IMR-90 (cell line): Measurements from ENCODE around the gene ACOT4. TPM values are rescaled to one million over a fixed set of nuclear protein-coding genes. Genes with fewer than 3 reads are reported as not detected.
"Not testable (repeated sequence)": the region's sequence is repeated elsewhere in the genome, so short reads cannot be mapped to it uniquely, and the experiment has no call there.

ENCODE experiments used
- ATAC-seq: fragments of 200-7000 bp; cut with Tn5 transposase; 2 replicates; pipeline ENCODE4 v1.9.1; 2020; ENCODE audit warnings: low read depth, mild to moderate bottlenecking, moderate library complexity
- BruUV-seq: library from RNA; stranded (reverse); fragments of 400-500 nt; replicated peaks from 2 replicates; lab custom pipeline; 2021; lab: Mats Ljungman, UMichigan
- CTCF ChIA-PET: fragments of 300-600 bp; formaldehyde crosslinking; extraction: SDS; loops from one replicate; lab custom pipeline; 2021; ENCODE audit warnings: antibody characterized with exemption; lab: Yijun Ruan, JAX
- POLR2A ChIA-PET: fragments of 300-600 bp; sonication (Branson Sonifier 250); formaldehyde crosslinking; loops from one replicate; lab custom pipeline; 2022; ENCODE audit warnings: antibody characterized with exemption; ENCODE audit not compliant: unreplicated experiment; lab: Charles Lee
- DNase-seq: peaks from one replicate; pipeline ENCODE4 v3.0.0; 2013
- H2AFZ ChIP-seq: replicated peaks from 2 replicates; pipeline ENCODE3; 2013; ENCODE audit warnings: low read length, mild to moderate bottlenecking; ENCODE audit not compliant: poor library complexity
- H2AK5ac ChIP-seq: 2 replicates; pipeline ENCODE4 v1.6.1; 2013; ENCODE audit warnings: low read depth, low read length, inconsistent platforms
- H2AK9ac ChIP-seq: replicated peaks from 2 replicates; pipeline ENCODE3; 2013; ENCODE audit warnings: mild to moderate bottlenecking, low read depth, low read length, moderate library complexity; ENCODE audit not compliant: poor library complexity
- H2BK120ac ChIP-seq: 2 replicates; pipeline ENCODE4 v1.6.1; 2013; ENCODE audit warnings: low read depth, low read length, inconsistent platforms
- H2BK15ac ChIP-seq: 3 replicates; pipeline ENCODE4 v1.6.1; 2013; ENCODE audit warnings: low read depth, low read length, inconsistent platforms
- H2BK20ac ChIP-seq: 2 replicates; pipeline ENCODE4 v1.6.1; 2013; ENCODE audit warnings: low read depth, mild to moderate bottlenecking, inconsistent platforms, low read length, moderate library complexity
- H2BK5ac ChIP-seq: 2 replicates; pipeline ENCODE4 v1.6.1; 2013; ENCODE audit warnings: mild to moderate bottlenecking, low read depth, low read length, inconsistent platforms; ENCODE audit not compliant: poor library complexity, severe bottlenecking
- H3K14ac ChIP-seq: replicated peaks from 2 replicates; pipeline ENCODE4 v1.6.1; 2013; ENCODE audit warnings: low read depth, low read length, inconsistent platforms
- H3K18ac ChIP-seq: 2 replicates; pipeline ENCODE4 v1.6.1; 2013; ENCODE audit warnings: low read depth, low read length, control low read depth
- H3K23ac ChIP-seq: 2 replicates; pipeline ENCODE4 v1.6.1; 2013; ENCODE audit warnings: low read depth, low read length, inconsistent platforms
- H3K27ac ChIP-seq: 2 replicates; pipeline ENCODE4 v1.5.1; 2013; ENCODE audit warnings: mild to moderate bottlenecking, control low read depth, low read length; ENCODE audit not compliant: insufficient read depth
- H3K27me3 ChIP-seq: 2 replicates; pipeline ENCODE4 v1.6.1; 2013; ENCODE audit warnings: low read length; ENCODE audit not compliant: control insufficient read depth, insufficient read depth
- H3K36me3 ChIP-seq: 2 replicates; pipeline ENCODE4 v1.6.1; 2013; ENCODE audit warnings: low read length, mixed read lengths; ENCODE audit not compliant: control insufficient read depth, insufficient read depth
- H3K4ac ChIP-seq: 2 replicates; pipeline ENCODE4 v1.6.1; 2013; ENCODE audit warnings: low read depth, low read length, inconsistent platforms
- H3K4me1 ChIP-seq: 2 replicates; pipeline ENCODE4 v1.6.1; 2013; ENCODE audit warnings: low read length, mixed read lengths; ENCODE audit not compliant: control insufficient read depth, insufficient read depth
- H3K4me2 ChIP-seq: 2 replicates; pipeline ENCODE4 v1.6.1; 2013; ENCODE audit warnings: low read depth, mild to moderate bottlenecking, control low read depth, low read length, moderate library complexity
- H3K4me3 ChIP-seq: 2 replicates; pipeline ENCODE4 v1.5.1; 2013; ENCODE audit warnings: low read depth, mild to moderate bottlenecking, control low read depth, low read length, moderate library complexity; ENCODE audit not compliant: insufficient read depth
- H3K56ac ChIP-seq: 2 replicates; pipeline ENCODE4 v1.6.1; 2013; ENCODE audit warnings: low read length, inconsistent platforms; ENCODE audit not compliant: insufficient read depth; ENCODE audit errors: extremely low read depth
- H3K79me1 ChIP-seq, 2 experiments: 2 replicates each; pipeline ENCODE4 v1.6.1; 2013; ENCODE audit warnings: low read length in 2 of 2, inconsistent platforms in 1 of 2, low read depth in 1 of 2
- H3K9ac ChIP-seq: 2 replicates; pipeline ENCODE4 v1.6.1; 2013; ENCODE audit warnings: low read depth, low read length, control low read depth
- H3K9me1 ChIP-seq: 2 replicates; pipeline ENCODE4 v1.6.1; 2013; ENCODE audit warnings: low read length, inconsistent platforms; ENCODE audit not compliant: insufficient read depth
- H3K9me3 ChIP-seq: 2 replicates; pipeline ENCODE4 v1.6.1; 2013; ENCODE audit warnings: low read length; ENCODE audit not compliant: control insufficient read depth, insufficient read depth
- H4K20me1 ChIP-seq: 2 replicates; pipeline ENCODE4 v1.6.1; 2013; ENCODE audit warnings: low read length, inconsistent platforms; ENCODE audit not compliant: insufficient read depth
- H4K5ac ChIP-seq: 2 replicates; pipeline ENCODE4 v1.6.1; 2013; ENCODE audit warnings: mild to moderate bottlenecking, low read depth, low read length, control low read depth
- H4K8ac ChIP-seq, 2 experiments: 2 replicates each; pipeline ENCODE4 v1.6.1; 2013; ENCODE audit warnings: low read depth in 2 of 2, low read length in 2 of 2, control low read depth in 1 of 2, inconsistent platforms in 1 of 2
- H4K91ac ChIP-seq: 2 replicates; pipeline ENCODE4 v1.6.1; 2013; ENCODE audit warnings: low read depth, low read length, inconsistent platforms; ENCODE audit not compliant: insufficient read depth
- BHLHE40 ChIP-seq: fragments of 150-350 bp; IDR thresholded peaks from 2 replicates; pipeline ENCODE4 v1.6.1; 2016; ENCODE audit warnings: mild to moderate bottlenecking, low read depth, low read length
- CEBPB ChIP-seq: IDR thresholded peaks from 2 replicates; pipeline ENCODE4 v1.6.1; 2012; ENCODE audit warnings: low read depth, low read length, improper control_type of control experiment
- CHD1 ChIP-seq: IDR thresholded peaks from 2 replicates; pipeline ENCODE4 v1.6.1; 2012; ENCODE audit warnings: low read depth, low read length, improper control_type of control experiment
- MXI1 ChIP-seq: IDR thresholded peaks from 2 replicates; pipeline ENCODE4 v1.6.1; 2012; ENCODE audit warnings: low read depth, mild to moderate bottlenecking, low read length, moderate library complexity, borderline replicate concordance
- NFE2L2 ChIP-seq: fragments of 150-350 bp; IDR thresholded peaks from 2 replicates; pipeline ENCODE4 v1.6.1; 2016; ENCODE audit warnings: low read depth, mild to moderate bottlenecking, low read length
- POLR2A ChIP-seq: IDR thresholded peaks from 2 replicates; pipeline ENCODE4 v1.6.1; 2012; ENCODE audit warnings: mild to moderate bottlenecking, low read depth, low read length
- RAD21 ChIP-seq: IDR thresholded peaks from 2 replicates; pipeline ENCODE4 v1.6.1; 2012; ENCODE audit warnings: low read length, improper control_type of control experiment
- RCOR1 ChIP-seq: IDR thresholded peaks from 2 replicates; pipeline ENCODE4 v1.6.1; 2012; ENCODE audit warnings: mild to moderate bottlenecking, low read length, improper control_type of control experiment; ENCODE audit not compliant: insufficient replicate concordance
- SMC3 ChIP-seq: fragments of 150-350 bp; IDR thresholded peaks from 2 replicates; pipeline ENCODE4 v1.6.1; 2016; ENCODE audit warnings: low read depth, mild to moderate bottlenecking, antibody characterized with exemption, low read length, moderate library complexity
- WGBS, 2 experiments: methylation state at CpG; one replicate each; pipeline versions ENCODE4 v1.1.5 to v1.1.7; 2013; ENCODE audit warnings: missing lambda C conversion rate in 2 of 2; ENCODE audit not compliant: insufficient read length in 1 of 2; ENCODE audit errors: extremely low coverage in 2 of 2; 5-methylcytosine and 5-hydroxymethylcytosine counted together
- dilution Hi-C: fragments of 300-500 bp; cut with HindIII; formaldehyde crosslinking; loops from one replicate; pipeline ENCODE4 v1.14.3; 2018; ENCODE audit warnings: low sequenced_read_pairs; ENCODE audit not compliant: unreplicated experiment
- in situ Hi-C: fragments of 300-500 bp; cut with MboI; formaldehyde crosslinking; loops from 3 replicates; pipeline ENCODE4 v1.14.3; 2019; ENCODE audit warnings: low sequenced_read_pairs, inconsistent platforms, mixed read lengths
- intact Hi-C: fragments of 100-400 bp; cut with micrococcal nuclease; formaldehyde crosslinking; loops from 2 replicates; pipeline ENCODE4 v1.10.0; 2022
- polyA plus RNA-seq, 3 experiments: library from polyadenylated mRNA; depleted of rRNA; stranded (reverse); fragments of >200 nt; gene quantifications; 2 replicates each; pipeline ENCODE4 v1.2.3, GENCODE V29; 2012; ENCODE audit warnings: low replicate concordance in 1 of 3
- total RNA-seq: library from RNA; depleted of rRNA; stranded (reverse); fragments of >200 nt; gene quantifications from 2 replicates; pipeline ENCODE4 v1.2.3, GENCODE V29; 2012
- TF ChIP-seq, protein P1 (sequence below): conservative IDR thresholded peaks from 2 replicates; pipeline ENCODE4 v1.5.1; 2012; ENCODE audit warnings: mild to moderate bottlenecking, low read depth, low read length, improper control_type of control experiment

ACOT4 gene
- total and polyA plus RNA-seq, 2 of the 4 experiments (the other 2 are of a cell fraction), result 0.22 to 0.54 TPM

DNA sequence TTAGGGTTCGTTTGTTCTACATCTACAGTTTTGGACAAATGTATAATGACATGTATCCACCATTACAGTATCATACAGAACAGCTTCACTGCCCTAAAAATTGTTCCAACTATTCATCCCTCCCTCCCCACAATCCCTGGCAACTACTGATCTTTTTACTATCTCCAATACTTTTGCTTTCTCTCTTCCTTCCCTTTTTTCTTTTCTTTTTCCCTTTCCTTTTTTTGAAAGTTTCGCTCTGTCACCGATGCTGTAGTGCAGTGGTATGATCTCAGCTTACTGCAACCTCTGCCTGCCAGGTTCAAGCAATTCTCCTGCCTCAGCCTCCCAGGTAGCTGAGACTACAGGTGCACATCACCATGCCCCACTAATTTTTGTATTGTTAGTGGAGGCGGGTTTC, 2.6 kb upstream of the ACOT4 start:
- dilution Hi-C loops (no loop called here), in situ Hi-C loops (no loop called here), intact Hi-C loops (no loop called here)
- H3K4me1 ChIP-seq, result no peaks in the 10 kb centered on the region
- no peak overlapping the region for H3K9ac ChIP-seq
- no peaks in the 10 kb centered on the region for H3K36me3 ChIP-seq
- H2AK5ac ChIP-seq, result no peak overlapping the region
- H3K4me3 ChIP-seq, result no peak overlapping the region
- POLR2A ChIA-PET, result no interaction called here
- H3K18ac ChIP-seq, result no peak overlapping the region
- no peak overlapping the region for H3K4me2 ChIP-seq
- no peak overlapping the region for H2BK20ac ChIP-seq
- no peaks in the 10 kb centered on the region for H3K9me1 ChIP-seq
- CTCF ChIA-PET, result no interaction called here
- H2BK120ac ChIP-seq, result no peak overlapping the region
- no peak overlapping the region for H2AK9ac ChIP-seq
- H3K27me3 ChIP-seq, result peaks cover 7% of the 10 kb centered on the region; the same call in 1 of the 2 replicates
- no peak overlapping the region for H2BK15ac ChIP-seq
- no peak overlapping the region for H3K27ac ChIP-seq
- no peak overlapping the region for H2AFZ ChIP-seq
- no peaks in the 10 kb centered on the region for H3K79me1 ChIP-seq
- no peak overlapping the region for H2BK5ac ChIP-seq
- BruUV-seq, result no TSS peak
- ATAC-seq (no peak), DNase-seq (no peak)
- H3K14ac ChIP-seq, result no peak overlapping the region
- H4K5ac ChIP-seq, result no peak overlapping the region
- 80% methylated on average over 2 of the region's 4 CpGs; no CpG with 5 or more reads in 1 of the 2 experiments for WGBS, 2 experiments
- H3K56ac ChIP-seq, result no peak overlapping the region
- no peak overlapping the region for H3K23ac ChIP-seq
- no peak overlapping the region for H4K91ac ChIP-seq
- H4K8ac ChIP-seq, result no peak overlapping the region
- H3K4ac ChIP-seq, result no peak overlapping the region
- TF ChIP-seq CHD1 (no peak), NFE2L2 (no peak), RAD21 (no peak), MXI1 (no peak), RCOR1 (no peak), POLR2A (no peak), BHLHE40 (no peak), SMC3 (no peak), CEBPB (no peak)
- TF ChIP-seq, protein P1, sequence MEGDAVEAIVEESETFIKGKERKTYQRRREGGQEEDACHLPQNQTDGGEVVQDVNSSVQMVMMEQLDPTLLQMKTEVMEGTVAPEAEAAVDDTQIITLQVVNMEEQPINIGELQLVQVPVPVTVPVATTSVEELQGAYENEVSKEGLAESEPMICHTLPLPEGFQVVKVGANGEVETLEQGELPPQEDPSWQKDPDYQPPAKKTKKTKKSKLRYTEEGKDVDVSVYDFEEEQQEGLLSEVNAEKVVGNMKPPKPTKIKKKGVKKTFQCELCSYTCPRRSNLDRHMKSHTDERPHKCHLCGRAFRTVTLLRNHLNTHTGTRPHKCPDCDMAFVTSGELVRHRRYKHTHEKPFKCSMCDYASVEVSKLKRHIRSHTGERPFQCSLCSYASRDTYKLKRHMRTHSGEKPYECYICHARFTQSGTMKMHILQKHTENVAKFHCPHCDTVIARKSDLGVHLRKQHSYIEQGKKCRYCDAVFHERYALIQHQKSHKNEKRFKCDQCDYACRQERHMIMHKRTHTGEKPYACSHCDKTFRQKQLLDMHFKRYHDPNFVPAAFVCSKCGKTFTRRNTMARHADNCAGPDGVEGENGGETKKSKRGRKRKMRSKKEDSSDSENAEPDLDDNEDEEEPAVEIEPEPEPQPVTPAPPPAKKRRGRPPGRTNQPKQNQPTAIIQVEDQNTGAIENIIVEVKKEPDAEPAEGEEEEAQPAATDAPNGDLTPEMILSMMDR, result no peak
- H4K20me1 ChIP-seq, result no peaks in the 10 kb centered on the region
- no peaks in the 10 kb centered on the region for H3K9me3 ChIP-seq

DNA sequence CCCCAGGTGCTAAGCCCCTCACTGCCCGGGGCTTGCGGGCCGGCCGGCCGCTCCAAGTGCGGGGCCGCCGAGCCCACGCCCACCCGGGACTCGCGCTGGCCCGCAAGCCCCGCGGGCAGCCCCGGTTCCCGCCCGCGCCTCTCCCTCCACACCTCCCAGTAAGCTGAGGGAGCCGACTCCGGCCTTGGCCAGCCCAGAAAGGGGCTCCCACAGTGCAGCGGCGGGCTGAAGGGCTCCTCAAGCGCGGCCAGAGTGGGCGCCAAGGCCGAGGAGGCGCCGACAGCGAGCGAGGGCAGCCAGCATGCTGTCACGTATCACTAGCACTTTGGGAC, 1.0 kb upstream of the ACOT4 start:
- dilution Hi-C loops, H3K14ac ChIP-seq, H3K9ac ChIP-seq, CTCF ChIA-PET, H3K4me1 ChIP-seq, H2BK5ac ChIP-seq, ATAC-seq, H3K56ac ChIP-seq, in situ Hi-C loops, H4K20me1 ChIP-seq, H3K18ac ChIP-seq, H3K27ac ChIP-seq, H4K8ac ChIP-seq, H2AK9ac ChIP-seq, H2BK15ac ChIP-seq, H3K23ac ChIP-seq, intact Hi-C loops, H3K9me3 ChIP-seq, H3K9me1 ChIP-seq, H2AK5ac ChIP-seq, H3K4me3 ChIP-seq, DNase-seq, H2BK120ac ChIP-seq, H4K91ac ChIP-seq, H3K4me2 ChIP-seq, BruUV-seq, H3K79me1 ChIP-seq, H4K5ac ChIP-seq, H3K36me3 ChIP-seq, POLR2A ChIA-PET, H3K27me3 ChIP-seq, H3K4ac ChIP-seq, H2BK20ac ChIP-seq, H2AFZ ChIP-seq: not testable (repeated sequence)
- WGBS, 2 experiments, result 80% methylated on average over 3 of the region's 32 CpGs; no CpG with 5 or more reads in 1 of the 2 experiments
